ENCODE measurements around the gene SBF1.
A peak's percentile ranks its signal among the peaks of the same experiment; 100 is the strongest.

SBF1 gene

DNA sequence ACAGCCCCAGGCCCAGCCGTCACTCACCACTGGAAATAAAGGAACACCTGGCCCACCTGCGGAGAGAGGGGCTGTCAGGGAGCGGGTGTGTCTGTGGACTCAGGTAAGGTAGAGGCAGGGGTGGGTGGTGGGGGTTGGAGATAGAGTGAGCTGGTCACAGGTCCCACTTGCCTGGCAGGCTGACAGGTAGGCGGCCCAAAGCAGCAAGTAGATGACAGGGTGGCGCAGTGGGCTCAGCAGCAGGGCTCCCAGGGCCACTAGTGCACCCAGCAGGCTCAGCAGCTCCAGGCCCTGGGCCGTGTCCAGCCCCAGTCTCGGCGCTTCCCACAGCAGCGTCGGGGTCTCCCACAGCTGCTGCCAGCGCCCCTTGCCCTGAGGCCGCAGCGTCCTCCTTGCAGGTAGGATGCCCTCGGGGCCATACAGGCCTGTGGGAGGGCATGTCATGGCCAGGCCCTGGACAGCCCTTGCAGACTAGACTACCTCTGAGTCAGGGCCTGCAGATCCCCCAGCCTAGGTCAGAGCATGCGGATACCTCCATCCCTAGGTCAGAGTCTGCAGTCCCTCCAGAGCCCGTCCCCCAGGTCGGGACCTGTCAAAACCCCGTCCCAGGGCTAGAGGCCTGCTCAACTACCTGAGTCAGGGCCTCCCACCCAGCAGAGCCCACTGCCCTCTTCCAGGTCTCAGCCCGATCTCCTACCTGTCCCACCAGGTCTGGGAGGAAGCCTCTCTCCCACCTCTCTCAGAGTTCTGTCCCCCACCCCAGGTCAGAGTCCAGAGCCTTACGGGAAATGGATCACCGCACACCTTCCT lies 32.0 kb upstream of the SBF1 start:
- DNase-seq, result no peak

DNA sequence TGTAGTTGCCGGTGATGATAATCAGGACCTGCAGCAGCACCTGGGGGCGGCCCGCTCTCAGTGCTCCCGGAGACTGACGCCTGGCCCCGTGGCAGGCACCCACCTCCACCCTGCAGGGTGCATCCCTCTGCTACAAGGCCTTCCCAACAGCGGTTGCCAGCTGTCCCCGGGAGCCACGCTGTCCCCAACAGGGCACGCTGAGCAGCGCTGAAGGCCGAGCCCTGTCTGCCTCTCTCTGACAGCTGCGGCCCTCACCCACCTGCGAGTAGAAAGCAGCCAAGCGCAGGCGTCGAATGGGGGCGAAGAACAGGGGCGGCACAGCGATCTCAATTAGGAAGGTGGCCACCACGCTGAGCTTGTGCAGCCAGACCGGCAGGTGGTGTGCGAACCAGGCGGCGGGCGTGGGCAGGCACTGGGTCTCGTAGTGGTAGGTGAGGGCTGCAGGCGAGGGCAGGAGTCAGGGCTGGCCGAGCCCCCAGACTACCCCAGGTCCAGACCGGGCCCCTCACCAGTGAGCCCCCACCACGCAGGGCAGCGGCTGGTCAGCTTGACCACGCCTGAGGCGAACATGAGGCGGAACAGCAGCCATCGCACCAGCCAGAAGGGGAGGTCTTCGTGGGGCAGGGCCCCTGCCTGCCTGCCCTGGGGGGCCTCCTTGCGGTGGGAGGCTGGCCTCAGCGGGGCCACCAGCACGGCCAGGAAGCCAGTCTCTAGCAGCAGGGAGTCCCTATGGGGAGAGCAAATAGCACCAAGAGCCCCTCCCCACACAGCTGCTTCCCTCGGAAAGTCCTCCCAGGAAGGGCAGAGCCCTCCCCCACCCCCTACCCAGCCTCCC lies 31.2 kb upstream of the SBF1 start:
- DNase-seq, result no peak

DNA sequence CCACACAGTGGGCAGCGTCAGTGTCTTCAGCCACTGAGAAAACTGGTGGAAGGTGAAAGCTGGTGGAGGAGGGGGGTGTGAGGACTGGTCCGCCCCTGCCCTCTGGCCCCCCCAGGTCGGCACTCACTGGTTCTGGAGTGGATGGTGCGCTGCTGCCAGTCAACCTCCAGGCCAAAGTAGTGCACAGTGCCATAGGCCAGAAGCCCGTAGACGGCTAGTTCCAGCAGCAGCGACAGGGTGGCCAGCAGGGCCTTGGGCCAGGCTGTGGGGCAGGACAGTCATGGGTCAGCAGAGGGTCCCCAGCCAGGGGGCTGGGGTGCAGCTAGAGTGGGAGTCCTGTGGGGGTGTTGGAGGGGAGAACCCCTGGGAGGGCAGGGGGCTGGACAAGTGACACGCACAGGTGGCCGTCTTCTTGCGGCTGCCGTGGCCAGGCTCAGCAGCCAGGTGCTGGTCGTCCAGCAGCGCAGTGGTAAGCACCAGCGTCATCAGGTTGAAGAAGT lies 30.5 kb upstream of the SBF1 start:
- no peak for DNase-seq

DNA sequence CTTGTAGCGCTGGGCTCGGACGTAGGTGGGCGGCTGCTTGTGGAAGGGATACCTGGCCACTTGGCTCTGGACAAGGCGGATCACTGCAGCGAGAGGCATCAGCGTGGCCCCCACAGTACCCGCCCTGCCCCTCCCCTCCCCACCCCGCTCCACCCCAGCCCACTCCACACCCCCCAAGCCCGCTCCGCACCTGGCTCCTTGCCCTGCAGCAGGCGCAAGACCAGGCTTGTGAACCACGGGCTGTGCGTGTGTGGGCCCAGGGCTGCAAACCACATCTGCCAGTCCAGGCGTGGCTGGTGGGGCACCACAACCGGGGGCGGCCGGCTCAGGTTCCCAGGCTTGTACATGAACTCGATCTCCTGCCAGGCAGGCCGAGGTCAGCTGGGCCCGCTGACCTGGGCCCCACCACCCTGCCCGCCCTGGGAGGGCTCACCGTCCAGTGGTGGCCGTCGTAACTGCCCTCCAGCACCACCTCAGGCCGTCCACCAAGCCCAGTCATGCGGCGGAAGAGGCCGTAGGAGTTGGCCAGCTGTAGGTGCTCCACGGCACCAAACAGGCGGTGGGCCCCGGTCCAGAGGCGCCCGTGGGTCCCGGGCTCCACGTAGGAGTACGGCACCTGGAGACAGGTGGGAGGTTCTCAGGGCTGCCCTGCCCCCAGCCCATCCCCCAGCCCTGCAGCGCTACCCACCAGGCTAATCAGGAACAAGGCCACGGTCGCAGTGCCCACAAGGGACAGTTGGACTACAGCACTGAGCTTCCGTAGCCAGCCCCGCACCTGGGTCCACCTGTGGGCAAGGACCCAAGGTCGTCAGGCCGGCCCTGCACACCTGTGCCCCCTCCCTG lies 29.8 kb upstream of the SBF1 start:
- DNase-seq, result no peak

DNA sequence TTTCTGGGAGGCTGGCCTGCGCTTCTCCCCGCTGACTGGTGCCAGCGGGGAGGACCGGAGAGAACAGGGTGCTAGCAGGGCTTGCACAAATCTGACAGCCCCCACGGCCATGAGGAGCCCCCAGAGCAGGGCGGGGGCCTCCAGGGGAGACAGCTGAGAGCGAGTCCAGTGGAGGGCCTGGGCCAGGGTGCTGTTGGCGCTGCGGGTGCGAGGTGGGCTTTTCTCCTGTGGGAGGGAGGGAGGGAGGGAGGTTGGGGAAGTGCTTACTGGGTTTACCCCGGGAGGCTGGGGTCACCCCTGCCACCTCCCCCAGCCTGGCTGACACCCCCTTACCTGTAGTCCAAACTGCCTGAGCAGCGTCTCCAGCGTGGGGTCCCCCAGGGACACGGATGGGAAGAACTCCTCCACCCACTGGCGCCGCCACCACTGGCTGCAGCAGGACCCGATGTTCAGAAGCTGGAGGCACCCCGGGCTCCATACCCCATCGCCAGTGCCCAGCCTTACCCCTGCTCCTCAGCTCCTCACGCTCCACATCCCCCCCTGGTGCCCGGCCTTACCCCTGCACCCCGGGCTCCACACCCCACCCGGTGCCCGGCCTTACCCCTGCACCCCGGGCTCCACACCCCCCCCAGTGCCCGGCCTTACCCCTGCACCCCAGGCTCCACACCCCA lies 28.8 kb upstream of the SBF1 start:
- DNase-seq, result no peak

DNA sequence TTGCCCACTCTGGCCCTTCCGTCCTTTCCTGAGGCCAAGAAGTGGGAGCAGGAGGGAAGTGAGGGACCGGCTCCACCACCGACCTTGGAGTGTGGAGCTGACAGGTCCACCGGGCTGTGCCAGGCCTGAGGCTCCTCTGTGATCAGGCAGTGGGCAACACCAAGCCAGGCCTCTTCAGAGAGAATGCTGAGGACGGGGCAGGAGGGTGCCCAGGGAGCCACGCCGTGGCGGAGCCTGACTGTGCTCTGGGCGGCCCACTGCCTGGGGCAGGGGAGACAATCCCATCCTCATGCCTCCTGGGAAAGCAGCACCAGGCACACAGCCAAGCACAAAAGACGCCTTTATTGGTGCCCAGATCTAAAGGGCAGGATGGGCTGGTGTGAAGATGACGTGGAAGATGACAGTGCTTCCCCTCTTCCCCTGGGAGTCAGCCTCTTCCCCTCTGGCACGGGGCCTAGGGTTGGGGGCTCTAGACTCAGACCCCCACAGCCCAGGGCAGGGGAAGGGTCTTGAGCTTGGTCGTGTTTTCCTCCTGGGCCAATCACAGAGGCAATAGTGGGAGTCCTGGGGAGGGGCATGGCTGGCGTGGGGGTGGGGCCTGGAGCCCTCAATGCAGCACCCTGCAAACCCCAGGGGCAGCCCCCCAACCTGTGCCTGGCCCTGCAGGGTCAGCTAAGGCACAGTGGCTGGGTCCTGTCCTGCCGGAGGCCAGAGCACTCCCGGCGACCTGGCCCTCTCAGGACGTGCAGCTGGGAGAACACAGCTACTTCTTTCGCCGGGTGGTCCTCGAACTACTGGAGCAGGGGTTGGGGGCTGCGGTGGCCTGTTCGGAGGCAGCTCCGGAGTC lies 28.0 kb upstream of the SBF1 start:
- no peak for DNase-seq

DNA sequence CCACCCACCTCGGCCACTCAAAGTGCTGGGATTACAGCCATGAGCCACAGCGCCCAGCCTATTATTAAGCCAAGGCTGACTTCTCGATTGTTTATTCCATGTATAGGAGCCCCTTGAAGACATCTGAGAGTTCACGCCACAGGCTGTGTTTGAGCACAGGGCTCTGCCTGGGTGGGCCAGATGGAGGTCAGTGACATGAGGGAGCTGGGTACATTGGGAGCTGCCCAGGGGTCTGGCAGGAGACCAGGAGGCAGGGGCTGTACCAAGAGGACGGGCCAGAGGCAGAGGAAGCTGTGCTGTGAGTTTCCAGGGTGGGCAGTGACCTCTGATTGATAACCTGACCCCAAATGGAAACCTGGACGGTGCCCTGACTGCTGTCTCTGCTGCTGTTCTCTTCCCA lies 27.3 kb upstream of the SBF1 start:
- no peak for DNase-seq

DNA sequence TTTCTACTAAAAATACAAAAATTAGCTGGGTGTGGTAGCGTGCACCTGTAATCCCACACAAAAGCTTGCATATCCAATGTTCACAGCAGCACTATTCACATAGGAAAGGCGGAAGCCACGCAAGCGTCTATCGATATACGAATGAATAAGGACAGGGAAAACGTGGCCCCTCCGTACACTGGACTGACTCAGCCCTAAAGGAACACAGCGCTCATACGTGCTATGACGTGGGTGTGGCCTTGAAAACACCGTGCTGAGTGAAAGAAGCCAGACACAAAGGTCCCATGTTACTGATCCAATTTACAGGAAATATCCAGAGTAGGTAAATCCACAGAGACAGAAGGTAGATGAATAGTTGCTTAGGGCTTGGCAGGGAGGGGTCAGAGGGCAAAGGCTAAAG lies 25.6 kb upstream of the SBF1 start:
- no peak for DNase-seq

DNA sequence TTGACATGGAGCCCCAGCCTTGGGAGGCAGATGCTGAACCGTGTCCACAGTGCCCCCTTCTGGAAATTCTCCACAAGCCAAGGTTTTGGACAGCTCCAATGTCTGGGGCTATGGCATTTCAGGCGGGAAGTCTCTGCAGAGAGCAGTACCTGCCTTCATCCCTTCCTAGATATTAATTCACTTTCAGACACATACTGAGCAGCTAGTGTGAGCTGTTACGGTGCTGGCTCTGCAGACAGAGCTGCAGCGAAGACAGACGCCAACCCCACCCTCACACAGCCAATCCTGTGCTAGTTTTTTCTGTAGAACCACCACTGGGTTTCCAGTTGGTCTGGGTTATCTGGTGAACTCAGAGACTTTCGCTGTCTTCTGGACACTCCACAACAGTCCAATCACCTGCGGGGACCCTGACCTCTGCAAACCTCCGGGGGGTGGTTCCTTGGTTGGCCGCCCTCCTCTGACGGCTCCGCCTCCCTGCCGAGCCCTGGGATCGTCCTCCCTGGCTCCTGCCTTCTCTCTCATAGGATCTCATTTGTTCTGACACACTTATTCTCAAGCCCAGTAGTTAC lies 23.6 kb upstream of the SBF1 start:
- DNase-seq, result peak; percentile 65

DNA sequence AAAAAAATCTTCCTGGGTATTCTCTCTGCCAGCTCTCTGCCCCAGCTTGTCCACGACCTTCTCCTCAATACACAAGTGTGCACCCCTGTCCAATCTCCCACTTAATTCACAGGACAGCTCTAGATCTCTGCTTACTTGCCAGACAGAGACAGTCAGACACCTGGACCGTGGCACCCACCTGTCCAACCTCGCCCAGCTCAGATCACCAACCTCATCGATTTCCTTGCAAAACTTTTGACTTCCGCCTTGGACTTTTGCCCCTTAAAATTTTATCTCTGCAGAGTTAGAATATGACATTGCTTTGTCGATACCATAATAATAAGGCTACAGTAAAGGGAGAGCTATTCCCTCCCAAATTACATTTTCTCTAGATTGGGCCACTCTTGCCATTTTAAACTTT lies 22.3 kb upstream of the SBF1 start:
- no peak for DNase-seq

DNA sequence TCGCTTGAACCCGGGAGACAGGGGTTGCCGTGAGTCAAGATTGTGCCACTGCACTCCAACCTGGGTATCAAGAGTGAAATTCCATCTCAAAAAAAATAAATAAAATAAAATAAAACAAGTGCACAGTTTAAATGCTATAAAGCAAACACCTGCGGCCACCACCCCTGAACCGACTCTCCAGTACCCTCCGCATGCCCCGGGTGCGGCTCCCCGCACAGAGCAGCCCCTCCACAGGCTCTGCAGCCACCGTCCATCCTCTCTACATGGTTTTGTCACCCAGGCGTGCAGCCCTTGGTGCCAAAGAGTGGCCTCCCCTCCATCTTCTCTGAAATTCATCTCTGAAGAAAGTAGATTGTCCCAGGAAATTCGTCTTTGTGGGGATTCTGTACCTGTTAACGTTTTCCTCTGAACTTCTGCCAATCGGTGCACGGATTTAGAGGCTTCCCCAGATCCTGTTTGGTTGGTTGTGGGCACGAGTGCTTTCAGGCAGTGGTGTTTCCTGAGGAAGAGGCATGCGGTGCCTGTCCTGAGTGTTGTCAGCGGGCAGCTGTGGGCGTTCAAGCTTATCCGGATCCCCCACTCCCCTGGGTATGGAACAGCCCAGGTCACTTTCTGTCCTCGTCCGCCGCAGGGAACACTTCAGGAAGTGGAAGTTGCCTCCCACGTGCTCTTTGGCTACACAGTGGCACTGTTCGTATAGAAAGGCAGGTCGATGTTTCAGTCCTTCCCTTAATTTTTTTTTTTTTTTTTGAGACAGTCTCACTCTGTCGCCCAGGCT lies 15.9 kb upstream of the SBF1 start:
- no peak for DNase-seq

DNA sequence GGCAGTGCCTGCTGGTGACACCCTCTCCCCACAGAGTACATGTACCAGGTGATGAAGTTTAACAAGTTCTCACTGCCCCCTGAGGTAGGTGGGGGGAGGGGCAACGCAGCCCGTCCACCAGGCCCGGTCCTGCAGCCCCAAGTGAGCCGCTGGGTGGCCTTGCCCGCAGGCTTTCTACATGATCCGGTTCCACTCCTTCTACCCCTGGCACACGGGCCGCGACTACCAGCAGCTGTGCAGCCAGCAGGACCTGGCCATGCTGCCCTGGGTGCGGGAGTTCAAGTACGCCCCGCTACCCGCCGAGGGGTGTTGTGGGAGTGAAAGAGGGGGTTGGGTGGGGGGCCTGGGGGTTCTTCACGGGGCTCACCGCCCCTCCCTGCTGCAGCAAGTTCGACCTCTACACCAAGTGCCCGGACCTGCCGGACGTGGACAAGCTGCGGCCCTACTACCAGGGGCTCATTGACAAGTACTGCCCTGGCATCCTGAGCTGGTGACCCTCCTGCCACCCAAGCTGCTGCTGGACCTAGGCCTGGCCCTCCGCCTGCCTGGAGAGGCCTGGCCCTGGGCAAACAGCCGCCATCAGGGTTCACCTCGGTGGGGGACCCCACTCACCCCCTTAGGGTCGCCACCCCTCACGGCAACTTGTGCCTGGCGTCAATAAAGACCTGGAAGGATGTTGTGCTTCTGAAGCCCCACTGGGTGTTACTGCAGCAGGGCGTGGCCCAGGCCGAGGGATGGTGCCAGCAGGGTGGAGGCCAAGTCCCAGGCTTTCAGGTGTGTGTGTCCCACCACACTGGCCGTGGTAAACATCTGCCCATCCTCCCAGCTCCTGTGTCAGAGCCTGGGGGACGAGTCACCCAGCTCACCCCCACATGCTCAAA lies 14.8 kb upstream of the SBF1 start:
- no peak for DNase-seq

DNA sequence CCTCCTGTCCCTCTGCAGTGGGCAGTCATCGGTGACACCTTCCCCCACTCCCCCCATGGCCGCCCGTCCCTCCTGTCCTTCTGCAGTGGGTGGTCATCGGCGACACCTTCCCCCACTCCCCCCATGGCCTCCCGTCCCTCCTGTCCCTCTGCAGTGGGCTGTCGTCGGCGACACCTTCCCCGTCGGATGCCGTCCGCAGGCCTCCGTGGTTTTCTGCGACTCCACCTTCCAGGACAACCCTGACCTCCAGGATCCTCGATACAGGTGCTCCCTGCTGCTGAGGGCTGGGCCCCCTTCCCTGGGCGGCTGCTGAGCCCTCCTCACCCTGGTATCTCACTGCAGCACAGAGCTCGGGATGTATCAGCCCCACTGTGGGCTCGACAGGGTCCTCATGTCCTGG lies 14.1 kb upstream of the SBF1 start:
- no peak for DNase-seq

DNA sequence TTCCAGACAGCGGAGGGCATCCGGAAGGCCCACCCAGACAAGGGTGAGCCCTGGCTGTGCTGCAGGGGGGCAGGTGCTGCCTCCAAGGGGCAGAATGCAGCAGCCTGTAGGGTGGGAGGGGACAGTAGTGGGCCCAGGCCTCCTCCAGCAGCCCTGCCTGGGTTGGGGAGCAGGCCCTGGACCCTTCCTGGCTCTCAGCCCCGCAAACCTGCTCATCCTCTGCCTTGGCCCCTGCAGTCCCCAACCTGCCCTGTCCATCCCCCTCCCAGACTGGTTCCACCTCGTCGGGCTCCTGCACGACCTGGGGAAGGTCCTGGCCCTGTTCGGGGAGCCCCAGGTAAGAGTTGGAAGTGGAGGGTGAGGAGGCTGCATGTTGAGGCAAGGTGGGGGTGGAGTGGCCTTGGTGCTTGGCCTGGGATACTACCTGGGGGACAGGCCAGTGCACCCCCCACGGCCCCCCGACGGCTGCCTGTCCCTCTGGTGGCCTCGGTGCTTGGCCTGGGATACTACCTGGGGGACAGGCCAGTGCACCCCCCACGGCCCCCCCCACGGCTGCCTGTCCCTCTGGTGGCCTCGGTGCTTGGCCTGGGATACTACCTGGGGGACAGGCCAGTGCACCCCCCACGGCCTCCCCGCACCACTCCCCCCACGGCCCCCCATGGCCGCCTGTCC lies 13.3 kb upstream of the SBF1 start:
- no peak for DNase-seq

DNA sequence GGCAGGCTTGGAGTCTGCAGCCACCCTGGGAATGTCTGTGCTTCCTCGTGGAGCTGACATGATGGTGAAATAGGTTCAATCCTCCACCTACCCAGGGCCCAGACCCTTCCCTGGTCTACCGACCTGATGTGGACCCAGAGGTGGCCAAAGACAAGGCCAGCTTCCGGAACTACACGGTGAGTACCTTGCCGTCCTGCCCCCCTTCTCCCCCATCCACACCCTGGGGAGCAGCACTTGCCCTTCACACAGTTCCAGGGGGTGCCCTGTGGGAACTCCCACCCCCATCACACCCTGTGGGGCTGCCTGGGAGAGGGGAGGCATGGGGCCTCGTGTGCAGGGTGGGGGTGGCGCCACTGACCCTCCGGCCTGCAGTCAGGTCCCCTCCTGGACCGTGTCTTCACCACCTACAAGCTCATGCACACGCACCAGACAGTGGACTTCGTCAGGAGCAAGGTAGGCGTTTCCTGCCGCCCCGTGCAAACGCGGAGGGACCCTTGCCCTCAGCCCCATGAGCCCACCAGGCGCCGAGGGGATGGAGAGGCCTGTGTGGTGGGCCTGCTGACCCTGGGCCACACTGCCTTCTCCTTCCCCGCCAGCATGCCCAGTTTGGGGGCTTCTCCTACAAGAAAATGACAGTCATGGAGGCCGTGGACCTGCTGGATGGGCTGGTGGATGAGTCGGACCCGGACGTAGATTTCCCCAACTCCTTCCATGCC lies 12.6 kb upstream of the SBF1 start:
- no peak for DNase-seq

DNA sequence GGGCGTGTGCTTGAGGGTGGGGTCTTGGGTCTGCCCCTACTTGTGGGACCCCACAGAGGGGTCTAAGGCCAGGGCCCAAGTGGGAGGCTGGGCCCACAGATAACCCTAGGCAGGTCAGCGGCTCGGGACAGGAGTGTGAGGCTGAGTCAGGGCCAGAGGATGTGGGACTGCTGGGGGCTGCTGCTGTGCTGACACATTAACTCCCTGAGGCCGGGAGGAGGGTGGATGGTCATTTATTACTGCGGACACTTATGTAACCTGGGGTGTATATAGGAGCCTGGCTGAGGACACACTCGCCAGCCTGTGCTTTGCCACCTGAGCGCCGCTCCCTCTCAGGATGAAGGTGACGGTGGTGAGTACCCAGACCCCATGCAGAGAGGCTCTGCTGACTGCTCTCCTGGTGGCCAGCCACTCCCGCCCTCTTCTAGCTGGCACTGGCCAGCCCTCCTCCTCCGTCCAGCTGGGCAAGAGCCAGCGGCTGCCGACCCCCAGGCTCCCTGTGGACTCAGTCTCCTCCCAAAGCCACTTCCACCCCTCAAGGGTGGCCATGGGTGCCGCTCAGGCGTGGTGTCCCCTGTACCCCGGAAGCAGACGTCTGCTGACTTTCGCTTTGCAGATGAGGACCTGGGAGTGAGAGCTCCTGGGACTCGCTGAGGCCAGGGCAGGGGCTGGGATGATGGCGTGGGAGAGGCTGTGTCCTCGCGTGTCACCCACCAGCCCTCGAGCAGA lies 11.9 kb upstream of the SBF1 start, which contains the start of gene MIOX:
Gene MIOX (plus strand): TSS at position 299 of the 729 bp plus-strand sequence. CDS start 39 bp downstream, at position 338.
- no peak for DNase-seq

Measured in activated CD4-positive, alpha-beta T cell treated with anti-CD3 and anti-CD28 coated beads, Interleukin-2, amount 50 U/mL, for 1 hour (primary cell).